ENCODE results near the gene SYPL2.

The SYPL2 gene

GRCh38 chr1:109479901-109480300 is 13.6 kb downstream of the SYPL2 start:
- H3K23ac ChIP-seq (ENCODE audit: low read length): no peak overlapping the region
- no peak overlapping the region for H3K18ac ChIP-seq (ENCODE audit: low read length)
- no peak overlapping the region for H3K4me3 ChIP-seq (ENCODE audit: low read length)
- no peak for DNase-seq
- peaks cover 1% of the 10 kb centered on the region for H3K79me1 ChIP-seq (ENCODE audit: low read length)
- no peak overlapping the region for H3K27ac ChIP-seq (ENCODE audit: low read depth, low read length)
- no peak overlapping the region for H2BK15ac ChIP-seq (replicated peaks; ENCODE audit: low read depth)
- H2BK120ac ChIP-seq (ENCODE audit: low read depth, low read length): no peak overlapping the region
- H3K4me2 ChIP-seq (ENCODE audit: low read length): no peak overlapping the region
- no peaks in the 10 kb centered on the region for H3K36me3 ChIP-seq (ENCODE audit: control insufficient read depth, insufficient read depth, low read length)
- WGBS (ENCODE audit: extremely low coverage, insufficient coverage, low lambda C conversion rate): no CpG with 5 or more reads among the region's 3 CpGs
- H4K5ac ChIP-seq (ENCODE audit: low read length): no peak overlapping the region
- no peak overlapping the region for H3K9ac ChIP-seq (ENCODE audit: low read length)
- H3K56ac ChIP-seq (ENCODE audit: low read length): no peak overlapping the region
- H4K8ac ChIP-seq (ENCODE audit: low read depth, low read length): no peak overlapping the region
- no peak overlapping the region for H3K4ac ChIP-seq (ENCODE audit: low read depth, low read length)
- no peak overlapping the region for H2BK5ac ChIP-seq (ENCODE audit: low read length)
- no peaks in the 10 kb centered on the region for H3K27me3 ChIP-seq (ENCODE audit: insufficient read depth, low read length, poor library complexity)
- H3K4me1 ChIP-seq (ENCODE audit: control insufficient read depth, low read depth, low read length): peaks cover 9% of the 10 kb centered on the region
- H2AK5ac ChIP-seq (ENCODE audit: low read length): no peak overlapping the region
- no peaks in the 10 kb centered on the region for H3K79me2 ChIP-seq (ENCODE audit: control insufficient read depth, insufficient read depth, low read length)

GRCh38 chr1:109481646-109482045 is 15.3 kb downstream of the SYPL2 start:
- no peaks in the 10 kb centered on the region for H3K79me2 ChIP-seq (ENCODE audit: control insufficient read depth, insufficient read depth, low read length)
- no CpG with 5 or more reads among the region's 2 CpGs for WGBS (ENCODE audit: extremely low coverage, insufficient coverage, low lambda C conversion rate)
- H3K27me3 ChIP-seq (ENCODE audit: insufficient read depth, low read length, poor library complexity): no peaks in the 10 kb centered on the region
- H4K8ac ChIP-seq (ENCODE audit: low read depth, low read length): no peak overlapping the region
- H3K56ac ChIP-seq (ENCODE audit: low read length): no peak overlapping the region
- no peak overlapping the region for H3K27ac ChIP-seq (ENCODE audit: low read depth, low read length)
- peaks cover 12% of the 10 kb centered on the region for H3K4me1 ChIP-seq (ENCODE audit: control insufficient read depth, low read depth, low read length)
- no peak overlapping the region for H3K18ac ChIP-seq (ENCODE audit: low read length)
- H3K4me3 ChIP-seq (ENCODE audit: low read length): no peak overlapping the region
- peaks cover 3% of the 10 kb centered on the region for H3K79me1 ChIP-seq (ENCODE audit: low read length)
- no peak overlapping the region for H2BK15ac ChIP-seq (replicated peaks; ENCODE audit: low read depth)
- no peak overlapping the region for H2BK5ac ChIP-seq (ENCODE audit: low read length)
- no peak overlapping the region for H4K5ac ChIP-seq (ENCODE audit: low read length)
- H2BK120ac ChIP-seq (ENCODE audit: low read depth, low read length): no peak overlapping the region
- H3K9ac ChIP-seq (ENCODE audit: low read length): no peak overlapping the region
- no peak overlapping the region for H3K23ac ChIP-seq (ENCODE audit: low read length)
- no peaks in the 10 kb centered on the region for H3K36me3 ChIP-seq (ENCODE audit: control insufficient read depth, insufficient read depth, low read length)
- no peak overlapping the region for H2AK5ac ChIP-seq (ENCODE audit: low read length)
- H3K4ac ChIP-seq (ENCODE audit: low read depth, low read length): no peak overlapping the region
- DNase-seq: no peak
- H3K4me2 ChIP-seq (ENCODE audit: low read length): no peak overlapping the region

- Histone ChIP-seq H3K36me3 (ENCODE audit: control insufficient read depth, insufficient read depth, low read length) (no peaks in the 10 kb centered on the region), H3K23ac (ENCODE audit: low read length) (no peak overlapping the region), H3K27me3 (ENCODE audit: insufficient read depth, low read length, poor library complexity) (no peaks in the 10 kb centered on the region), H3K18ac (ENCODE audit: low read length) (no peak overlapping the region), H2BK15ac (replicated peaks; ENCODE audit: low read depth) (no peak overlapping the region), H4K8ac (ENCODE audit: low read depth, low read length) (no peak overlapping the region), H3K79me1 (ENCODE audit: low read length) (peaks cover 3% of the 10 kb centered on the region), H3K9ac (ENCODE audit: low read length) (no peak overlapping the region), H2BK120ac (ENCODE audit: low read depth, low read length) (no peak overlapping the region), H3K27ac (ENCODE audit: low read depth, low read length) (no peak overlapping the region), H3K4ac (ENCODE audit: low read depth, low read length) (no peak overlapping the region), H3K4me3 (ENCODE audit: low read length) (no peak overlapping the region), H4K5ac (ENCODE audit: low read length) (no peak overlapping the region), H3K4me2 (ENCODE audit: low read length) (no peak overlapping the region), H3K79me2 (ENCODE audit: control insufficient read depth, insufficient read depth, low read length) (no peaks in the 10 kb centered on the region), H3K56ac (ENCODE audit: low read length) (no peak overlapping the region), H2BK5ac (ENCODE audit: low read length) (no peak overlapping the region), H2AK5ac (ENCODE audit: low read length) (no peak overlapping the region), H3K4me1 (ENCODE audit: control insufficient read depth, low read depth, low read length) (peaks cover 12% of the 10 kb centered on the region)
- peak; percentile 67 for DNase-seq
These were observed 15.9 kb downstream of the SYPL2 start for GRCh38 chr1:109482242-109482641.

- Histone ChIP-seq H2BK120ac (ENCODE audit: low read depth, low read length) (no peak overlapping the region), H3K4ac (ENCODE audit: low read depth, low read length) (no peak overlapping the region), H3K4me2 (ENCODE audit: low read length) (peak overlapping the region; percentile 100), H3K36me3 (ENCODE audit: control insufficient read depth, insufficient read depth, low read length) (no peaks in the 10 kb centered on the region), H3K4me1 (ENCODE audit: control insufficient read depth, low read depth, low read length) (peaks cover 12% of the 10 kb centered on the region), H2BK15ac (replicated peaks; ENCODE audit: low read depth) (no peak overlapping the region), H2BK5ac (ENCODE audit: low read length) (peak overlapping the region; percentile 48), H4K8ac (ENCODE audit: low read depth, low read length) (no peak overlapping the region), H3K79me2 (ENCODE audit: control insufficient read depth, insufficient read depth, low read length) (no peaks in the 10 kb centered on the region), H3K4me3 (ENCODE audit: low read length) (peak overlapping the region; percentile 81), H3K27ac (ENCODE audit: low read depth, low read length) (no peak overlapping the region), H3K79me1 (ENCODE audit: low read length) (peaks cover 3% of the 10 kb centered on the region), H2AK5ac (ENCODE audit: low read length) (no peak overlapping the region), H3K56ac (ENCODE audit: low read length) (peak overlapping the region; percentile 83), H4K5ac (ENCODE audit: low read length) (no peak overlapping the region), H3K23ac (ENCODE audit: low read length) (no peak overlapping the region), H3K27me3 (ENCODE audit: insufficient read depth, low read length, poor library complexity) (no peaks in the 10 kb centered on the region), H3K9ac (ENCODE audit: low read length) (peak overlapping the region; percentile 68), H3K18ac (ENCODE audit: low read length) (no peak overlapping the region)
- WGBS (ENCODE audit: extremely low coverage, insufficient coverage, low lambda C conversion rate): no CpG with 5 or more reads among the region's 29 CpGs
- no peak for DNase-seq
These were observed 16.7 kb downstream of the SYPL2 start for GRCh38 chr1:109482791-109483671.

- H2BK5ac ChIP-seq (ENCODE audit: low read length): peak within 1 kb of the TSS; percentile 48
- peaks cover 3% of the 10 kb centered on the region for H3K79me1 ChIP-seq (ENCODE audit: low read length)
- no peaks in the 10 kb centered on the region for H3K36me3 ChIP-seq (ENCODE audit: control insufficient read depth, insufficient read depth, low read length)
- peak; percentile 95 for DNase-seq
- no peak within 1 kb of the TSS for H2BK120ac ChIP-seq (ENCODE audit: low read depth, low read length)
- H3K4ac ChIP-seq (ENCODE audit: low read depth, low read length): no peak within 1 kb of the TSS
- H3K18ac ChIP-seq (ENCODE audit: low read length): peak within 1 kb of the TSS; percentile 68
- no peaks in the 10 kb centered on the region for H3K27me3 ChIP-seq (ENCODE audit: insufficient read depth, low read length, poor library complexity)
- peaks cover 12% of the 10 kb centered on the region for H3K4me1 ChIP-seq (ENCODE audit: control insufficient read depth, low read depth, low read length)
- H4K8ac ChIP-seq (ENCODE audit: low read depth, low read length): no peak within 1 kb of the TSS
- H2BK15ac ChIP-seq (replicated peaks; ENCODE audit: low read depth): no peak within 1 kb of the TSS
- no peak within 1 kb of the TSS for H3K27ac ChIP-seq (ENCODE audit: low read depth, low read length)
- no peak within 1 kb of the TSS for H2AK5ac ChIP-seq (ENCODE audit: low read length)
- peak within 1 kb of the TSS; percentile 73 for H3K9ac ChIP-seq (ENCODE audit: low read length)
- peak within 1 kb of the TSS; percentile 81 for H3K4me3 ChIP-seq (ENCODE audit: low read length)
- H3K79me2 ChIP-seq (ENCODE audit: control insufficient read depth, insufficient read depth, low read length): no peaks in the 10 kb centered on the region
- no peak within 1 kb of the TSS for H3K23ac ChIP-seq (ENCODE audit: low read length)
- no CpG with 5 or more reads among the region's 73 CpGs for WGBS (ENCODE audit: extremely low coverage, insufficient coverage, low lambda C conversion rate)
- peak within 1 kb of the TSS; percentile 100 for H3K4me2 ChIP-seq (ENCODE audit: low read length)
- H4K5ac ChIP-seq (ENCODE audit: low read length): peak within 1 kb of the TSS; percentile 65
- H3K56ac ChIP-seq (ENCODE audit: low read length): peak within 1 kb of the TSS; percentile 93
These were observed 17.5 kb downstream of the SYPL2 start, which contains the start of gene ATXN7L2 for GRCh38 chr1:109483672-109484518. TSS of gene ATXN7L2 (plus strand) at chr1:109483905. CDS start at chr1:109483954, 49 bp downstream.
